ENCODE results near the gene DIP2C.
"Not testable (repeated sequence)": the region's sequence is repeated elsewhere in the genome, so short reads cannot be mapped to it uniquely, and the experiment has no call there.

DIP2C gene

GRCh38 chr10:488081-488932 is 201.2 kb downstream of the DIP2C start:
- DNase-seq = no peak

- DNase-seq = no peak
Measured at GRCh38 chr10:486666-487322, 202.7 kb downstream of the DIP2C start.

GRCh38 chr10:486206-486605 is 203.3 kb downstream of the DIP2C start:
- DNase-seq = no peak

- no peak for DNase-seq
Measured at GRCh38 chr10:485776-486175, 203.7 kb downstream of the DIP2C start.

GRCh38 chr10:484925-485661 is 204.4 kb downstream of the DIP2C start:
- DNase-seq = no peak

- no peak for DNase-seq
Measured at GRCh38 chr10:484441-484924, 205.0 kb downstream of the DIP2C start.

- DNase-seq = no peak
Measured at GRCh38 chr10:483261-483660, 206.2 kb downstream of the DIP2C start.

GRCh38 chr10:482848-483247 is 206.6 kb downstream of the DIP2C start:
- no peak for DNase-seq

GRCh38 chr10:482051-482501 is 207.4 kb downstream of the DIP2C start:
- no peak for DNase-seq

GRCh38 chr10:481628-482027 is 207.8 kb downstream of the DIP2C start:
- no peak for DNase-seq

- DNase-seq = no peak
Measured at GRCh38 chr10:480928-481552, 208.4 kb downstream of the DIP2C start.

- DNase-seq = no peak
Measured at GRCh38 chr10:480498-480927, 209.0 kb downstream of the DIP2C start.

GRCh38 chr10:479706-480497 is 209.6 kb downstream of the DIP2C start:
- DNase-seq = not testable (repeated sequence)

- no peak for DNase-seq
Measured at GRCh38 chr10:478471-479245, 210.8 kb downstream of the DIP2C start.

- DNase-seq = no peak
Measured at GRCh38 chr10:477620-478019, 211.8 kb downstream of the DIP2C start.

GRCh38 chr10:476455-476780 is 213.1 kb downstream of the DIP2C start:
- DNase-seq = no peak

GRCh38 chr10:475709-476454 is 213.6 kb downstream of the DIP2C start:
- no peak for DNase-seq

GRCh38 chr10:474946-475345 is 214.5 kb downstream of the DIP2C start:
- no peak for DNase-seq

GRCh38 chr10:474406-474805 is 215.1 kb downstream of the DIP2C start:
- no peak for DNase-seq

GRCh38 chr10:472241-472910 is 217.1 kb downstream of the DIP2C start:
- no peak for DNase-seq
